Motor neuron (in vitro differentiated cells): Measurements from ENCODE around the gene RAD51B. TPM values are rescaled to one million over a fixed set of nuclear protein-coding genes. Genes with fewer than 3 reads are reported as not detected.

Experiments used
- ATAC-seq, 8 experiments: fragments of 200-7000 bp; cut with Tn5 transposase; replicated peaks in 6 of 8; 2 replicates each; pipeline ENCODE4 v1.8.0; 2021; ENCODE audit warnings: mild to moderate bottlenecking in 8 of 8, moderate library complexity in 8 of 8
- H3K27ac ChIP-seq, 2 donors: fragments of 250-450 bp; sonication (Bioruptor Pico); 2 replicates each; pipeline ENCODE4 v1.9.0; 2021; ENCODE audit warnings: antibody characterized with exemption in 2 of 2, mild to moderate bottlenecking in 2 of 2, moderate library complexity in 1 of 2
- H3K4me1 ChIP-seq, 2 donors: fragments of 250-450 bp; sonication (Bioruptor Pico); replicated peaks in 1 of 2; 2 replicates each; pipeline ENCODE4 v1.6.1; 2021; ENCODE audit warnings: antibody characterized with exemption in 2 of 2, mild to moderate bottlenecking in 2 of 2, moderate library complexity in 1 of 2
- H3K4me3 ChIP-seq, 5 donors: fragments of 250-450 bp; sonication (Bioruptor Pico); 2 replicates each; pipeline ENCODE4 v1.9.0; 2021; ENCODE audit warnings: antibody characterized with exemption in 5 of 5, mild to moderate bottlenecking in 5 of 5, moderate library complexity in 4 of 5
- WGBS, 10 experiments: fragments of 450-650 bp; shearing (Covaris generic); methylation state at CpG; one replicate each; pipeline ENCODE4 v1.0.0; 2022; 5-methylcytosine and 5-hydroxymethylcytosine counted together
- in situ Hi-C, 9 experiments: fragments of 400-800 bp; cut with MboI; loops; one replicate each; pipeline ENCODE4 v1.15.0; 2021; ENCODE audit warnings: low sequenced_read_pairs in 9 of 9, low pct_unique_long_range_greater_than_20kb in 2 of 9; ENCODE audit not compliant: unreplicated experiment in 9 of 9
- total RNA-seq, 8 experiments: library from RNA; unstranded; fragments of 300-600 nt; gene quantifications; 2 replicates each; pipeline versions ENCODE4 v1.2.3 to v1.2.4, GENCODE V29; 2022

The RAD51B gene
- total RNA-seq, 8 experiments from 2014 or later: 5.4 to 37.7 (median 11.0) TPM

- in situ Hi-C loops: loop anchor here in 4 of 9 experiments (25.0 kb wide), 3 partner anchors 293 to 582 kb away; partner anchors contain the start of gene ZFP36L1 (in 1 of the 4)
- ATAC-seq: no peak
- no peak overlapping the region for H3K4me3 ChIP-seq
- no peak overlapping the region for H3K27ac ChIP-seq
- peaks cover 8 to 15% of the 10 kb centered on the region in 2 donors for H3K4me1 ChIP-seq
- 58 to 100% (median 93%) methylated on average over 1 to 3 of the region's 3 CpGs; no CpG with 5 or more reads in 1 of the 10 experiments for WGBS, 10 experiments
Measured at GRCh38 chr14:68230202-68230949, 410.8 kb downstream of the RAD51B start.

GRCh38 chr14:68230950-68231717 lies 411.6 kb downstream of the RAD51B start:
- Histone ChIP-seq H3K27ac (no peak overlapping the region), H3K4me3 (no peak overlapping the region), H3K4me1 (peaks cover 8 to 15% of the 10 kb centered on the region in 2 donors)
- ATAC-seq: no peak
- in situ Hi-C loops: loop anchor here in 4 of 9 experiments (25.0 kb wide), 3 partner anchors 294 to 581 kb away; partner anchors contain the start of gene ZFP36L1 (in 1 of the 4)
- WGBS, 10 experiments: 25 to 100% (median 78%) methylated on average over 1 to 2 of the region's 2 CpGs; no CpG with 5 or more reads in 1 of the 10 experiments

GRCh38 chr14:68231898-68232297 lies 412.3 kb downstream of the RAD51B start:
- 48 to 100% (median 97%) methylated on average over 1 of the region's 1 CpG for WGBS, 10 experiments
- H3K27ac ChIP-seq: no peak overlapping the region
- in situ Hi-C loops: loop anchor here in 4 of 9 experiments (25.0 kb wide), 3 partner anchors 295 to 580 kb away; partner anchors contain the start of gene ZFP36L1 (in 1 of the 4)
- ATAC-seq: no peak
- peaks cover 9 to 15% of the 10 kb centered on the region in 2 donors for H3K4me1 ChIP-seq
- no peak overlapping the region for H3K4me3 ChIP-seq

GRCh38 chr14:68232300-68233055 lies 412.9 kb downstream of the RAD51B start:
- 13 to 100% (median 86%) methylated on average over 1 to 2 of the region's 2 CpGs; no CpG with 5 or more reads in 2 of the 10 experiments for WGBS, 10 experiments
- ATAC-seq: peak; percentile 52 to 96 (median 82)
- H3K4me3 ChIP-seq: no peak overlapping the region
- H3K4me1 ChIP-seq: peaks cover 11 to 15% of the 10 kb centered on the region in 2 donors
- in situ Hi-C loops: loop anchor here in 4 of 9 experiments (25.0 kb wide), 3 partner anchors 295 to 580 kb away; partner anchors contain the start of gene ZFP36L1 (in 1 of the 4)
- H3K27ac ChIP-seq: no peak overlapping the region

GRCh38 chr14:68233101-68233784 lies 413.7 kb downstream of the RAD51B start:
- in situ Hi-C loops: loop anchor here in 4 of 9 experiments (25.0 kb wide), 3 partner anchors 296 to 579 kb away; partner anchors contain the start of gene ZFP36L1 (in 1 of the 4)
- no peak for ATAC-seq
- Histone ChIP-seq H3K4me1 (peaks cover 11 to 15% of the 10 kb centered on the region in 2 donors), H3K4me3 (no peak overlapping the region), H3K27ac (no peak overlapping the region)

- 93 to 100% (median 100%) methylated on average over 1 to 3 of the region's 3 CpGs; no CpG with 5 or more reads in 2 of the 10 experiments for WGBS, 10 experiments
- ATAC-seq: no peak
- Histone ChIP-seq H3K27ac (no peak overlapping the region), H3K4me3 (no peak overlapping the region), H3K4me1 (peaks cover 11 to 15% of the 10 kb centered on the region in 2 donors)
- in situ Hi-C loops: loop anchor here in 4 of 9 experiments (25.0 kb wide), 3 partner anchors 297 to 578 kb away; partner anchors contain the start of gene ZFP36L1 (in 1 of the 4)
Measured at GRCh38 chr14:68234101-68234905, 414.7 kb downstream of the RAD51B start.

- Histone ChIP-seq H3K4me1 (peaks cover 13 to 15% of the 10 kb centered on the region in 2 donors), H3K27ac (no peak overlapping the region), H3K4me3 (no peak overlapping the region)
- in situ Hi-C loops: loop anchor here in 4 of 9 experiments (25.0 kb wide), 3 partner anchors 298 to 577 kb away; partner anchors contain the start of gene ZFP36L1 (in 1 of the 4)
- no peak for ATAC-seq
- 80 to 100% (median 90%) methylated on average over 1 to 3 of the region's 3 CpGs; no CpG with 5 or more reads in 2 of the 10 experiments for WGBS, 10 experiments
Measured at GRCh38 chr14:68235011-68235410, 415.4 kb downstream of the RAD51B start.

GRCh38 chr14:68236582-68237458 lies 417.2 kb downstream of the RAD51B start:
- no peak overlapping the region for H3K27ac ChIP-seq
- in situ Hi-C loops: loop anchor here in 4 of 9 experiments (25.0 kb wide), 3 partner anchors 300 to 575 kb away; partner anchors contain the start of gene ZFP36L1 (in 1 of the 4)

GRCh38 chr14:68238551-68238950 lies 419.0 kb downstream of the RAD51B start:
- Histone ChIP-seq H3K4me3 (no peak overlapping the region), H3K27ac (no peak overlapping the region), H3K4me1 (peaks cover 5 to 7% of the 10 kb centered on the region in 2 donors)
- in situ Hi-C loops: loop anchor here in 4 of 9 experiments (25.0 kb wide), 3 partner anchors 301 to 574 kb away; partner anchors contain the start of gene ZFP36L1 (in 1 of the 4)
- 50 to 100% (median 100%) methylated on average over 1 of the region's 1 CpG; no CpG with 5 or more reads in 7 of the 10 experiments for WGBS, 10 experiments
- ATAC-seq: no peak

More at GRCh38 chr14:68236582-68237458, 417.2 kb downstream of the RAD51B start:
- 0 to 80% (median 63%) methylated on average over 1 of the region's 1 CpG; no CpG with 5 or more reads in 5 of the 10 experiments for WGBS, 10 experiments
- ATAC-seq: peak in 2 of 8 experiments; percentile 31 to 58
- peaks cover 4 to 8% of the 10 kb centered on the region in 2 donors for H3K4me1 ChIP-seq
- H3K4me3 ChIP-seq: no peak overlapping the region

- H3K27ac ChIP-seq: no peak overlapping the region
- in situ Hi-C loops: loop anchor here in 4 of 9 experiments (25.0 kb wide), 3 partner anchors 302 to 573 kb away; partner anchors contain the start of gene ZFP36L1 (in 1 of the 4)
- ATAC-seq: no peak
- H3K4me1 ChIP-seq: peaks cover 7 to 9% of the 10 kb centered on the region in 2 donors
- 75 to 100% (median 90%) methylated on average over 1 to 3 of the region's 3 CpGs; no CpG with 5 or more reads in 4 of the 10 experiments for WGBS, 10 experiments
- no peak overlapping the region for H3K4me3 ChIP-seq
Measured at GRCh38 chr14:68238976-68239375, 419.4 kb downstream of the RAD51B start.
